PFSK-1 (cell line): ENCODE data around the gene TMEM14C.

Source experiments
- FOXP2 ChIP-seq: optimal IDR thresholded peaks from 2 replicates; pipeline ENCODE3; 2011; ENCODE audit warnings: borderline replicate concordance, control low read depth, inconsistent platforms; ENCODE audit not compliant: insufficient read depth; ENCODE audit errors: extremely low read length, extremely low read depth
- POLR2AphosphoS5 ChIP-seq: IDR thresholded peaks from 2 replicates; pipeline ENCODE4 v1.6.1; 2012; ENCODE audit warnings: low read depth, mild to moderate bottlenecking, control low read depth, low read length, moderate library complexity
- SIN3A ChIP-seq: IDR thresholded peaks from 2 replicates; pipeline ENCODE4 v1.6.1; 2012; ENCODE audit warnings: mild to moderate bottlenecking, low read length, moderate library complexity, borderline replicate concordance; ENCODE audit not compliant: insufficient read depth
- TAF1 ChIP-seq: IDR thresholded peaks from 2 replicates; pipeline ENCODE4 v1.6.1; 2012; ENCODE audit warnings: low read length, control low read depth, borderline replicate concordance; ENCODE audit not compliant: insufficient read depth
- TF ChIP-seq, protein P1 (sequence below), 2 experiments: IDR thresholded peaks; 2 replicates each; pipeline versions ENCODE4 v1.6.1 to v1.8.0; 2011 to 2012; ENCODE audit warnings: low read depth in 2 of 2, low read length in 2 of 2, control low read depth in 1 of 2, inconsistent platforms in 1 of 2, mild to moderate bottlenecking in 1 of 2, moderate library complexity in 1 of 2; ENCODE audit not compliant: insufficient read depth in 1 of 2

DNA sequence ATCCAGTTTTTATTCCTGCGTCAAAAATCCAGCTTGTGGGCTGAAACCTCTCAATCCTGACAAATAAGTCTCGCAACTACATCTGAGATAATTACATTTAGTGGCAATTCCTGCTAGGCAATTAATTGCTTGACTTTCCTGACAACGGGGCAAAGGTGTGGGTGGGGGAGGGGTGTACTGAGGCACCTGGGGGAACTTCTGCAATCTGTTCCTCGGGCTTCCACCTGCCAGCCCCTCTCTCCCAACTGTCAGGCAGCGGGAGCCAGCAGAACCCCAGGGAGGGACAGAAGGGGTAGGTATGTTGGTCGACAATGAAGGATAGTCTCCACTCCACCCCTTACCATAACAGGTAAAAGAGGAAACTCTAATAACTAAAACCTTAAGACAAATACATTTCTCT is 35.3 kb upstream of the TMEM14C start:
- TF ChIP-seq FOXP2: no peak
- no peak for TF ChIP-seq POLR2AphosphoS5
- TF ChIP-seq TAF1: no peak
- TF ChIP-seq, protein P1, sequence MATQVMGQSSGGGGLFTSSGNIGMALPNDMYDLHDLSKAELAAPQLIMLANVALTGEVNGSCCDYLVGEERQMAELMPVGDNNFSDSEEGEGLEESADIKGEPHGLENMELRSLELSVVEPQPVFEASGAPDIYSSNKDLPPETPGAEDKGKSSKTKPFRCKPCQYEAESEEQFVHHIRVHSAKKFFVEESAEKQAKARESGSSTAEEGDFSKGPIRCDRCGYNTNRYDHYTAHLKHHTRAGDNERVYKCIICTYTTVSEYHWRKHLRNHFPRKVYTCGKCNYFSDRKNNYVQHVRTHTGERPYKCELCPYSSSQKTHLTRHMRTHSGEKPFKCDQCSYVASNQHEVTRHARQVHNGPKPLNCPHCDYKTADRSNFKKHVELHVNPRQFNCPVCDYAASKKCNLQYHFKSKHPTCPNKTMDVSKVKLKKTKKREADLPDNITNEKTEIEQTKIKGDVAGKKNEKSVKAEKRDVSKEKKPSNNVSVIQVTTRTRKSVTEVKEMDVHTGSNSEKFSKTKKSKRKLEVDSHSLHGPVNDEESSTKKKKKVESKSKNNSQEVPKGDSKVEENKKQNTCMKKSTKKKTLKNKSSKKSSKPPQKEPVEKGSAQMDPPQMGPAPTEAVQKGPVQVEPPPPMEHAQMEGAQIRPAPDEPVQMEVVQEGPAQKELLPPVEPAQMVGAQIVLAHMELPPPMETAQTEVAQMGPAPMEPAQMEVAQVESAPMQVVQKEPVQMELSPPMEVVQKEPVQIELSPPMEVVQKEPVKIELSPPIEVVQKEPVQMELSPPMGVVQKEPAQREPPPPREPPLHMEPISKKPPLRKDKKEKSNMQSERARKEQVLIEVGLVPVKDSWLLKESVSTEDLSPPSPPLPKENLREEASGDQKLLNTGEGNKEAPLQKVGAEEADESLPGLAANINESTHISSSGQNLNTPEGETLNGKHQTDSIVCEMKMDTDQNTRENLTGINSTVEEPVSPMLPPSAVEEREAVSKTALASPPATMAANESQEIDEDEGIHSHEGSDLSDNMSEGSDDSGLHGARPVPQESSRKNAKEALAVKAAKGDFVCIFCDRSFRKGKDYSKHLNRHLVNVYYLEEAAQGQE (IDR thresholded peaks at IDR 0.05; ENCODE audit: insufficient read depth in 1 of 2, low read depth in 2 of 2, low read length in 2 of 2): no peak
- no peak for TF ChIP-seq SIN3A
